ENCODE data around the gene CYP19A1. TPM values are rescaled to one million over a fixed set of nuclear protein-coding genes. Genes with fewer than 3 reads are reported as not detected.
A peak's percentile ranks its signal among the peaks of the same experiment; 100 is the strongest.

CYP19A1 gene
- total and polyA plus RNA-seq, 8 donors = 0.09 to 2.5 (median 0.28) TPM; not detected in 1

- TF ChIP-seq CTCF (IDR thresholded peaks at IDR 0.05) = no peak
- Histone ChIP-seq H3K4me3 (no peak overlapping the region), H3K27ac (no peak overlapping the region), H3K4me1 (peaks cover 0 to 4% (median 0%) of the 10 kb centered on the region in 3 donors), H3K27me3 (no peaks in the 10 kb centered on the region), H3K9me3 (no peaks in the 10 kb centered on the region), H3K36me3 (no peaks in the 10 kb centered on the region)
- DNase-seq = no peak
- 76 to 88% methylated on average over 2 of the region's 2 CpGs for WGBS, 2 donors
- no peak for ATAC-seq
- intact Hi-C loops (cut with DNase I) = no loop called here
- FAIRE-seq = no peak
Measured at GRCh38 chr15:51333571-51333970, 4.8 kb downstream of the CYP19A1 start.

GRCh38 chr15:51332206-51333147 lies 5.9 kb downstream of the CYP19A1 start:
- DNase-seq (no peak), FAIRE-seq (no peak), ATAC-seq (peak in 1 of 4 donors; percentile 59)
- no peak overlapping the region for H3K4me3 ChIP-seq
- H3K36me3 ChIP-seq = no peaks in the 10 kb centered on the region
- no peak overlapping the region for H3K27ac ChIP-seq
- no peak for TF ChIP-seq CTCF (IDR thresholded peaks at IDR 0.05)
- H3K9me3 ChIP-seq = no peaks in the 10 kb centered on the region
- WGBS, 2 donors = 85 to 87% methylated on average over 4 of the region's 4 CpGs
- no peaks in the 10 kb centered on the region for H3K27me3 ChIP-seq
- peaks cover 0 to 4% (median 0%) of the 10 kb centered on the region in 3 donors for H3K4me1 ChIP-seq
- intact Hi-C loops (cut with DNase I) = no loop called here

DNA sequence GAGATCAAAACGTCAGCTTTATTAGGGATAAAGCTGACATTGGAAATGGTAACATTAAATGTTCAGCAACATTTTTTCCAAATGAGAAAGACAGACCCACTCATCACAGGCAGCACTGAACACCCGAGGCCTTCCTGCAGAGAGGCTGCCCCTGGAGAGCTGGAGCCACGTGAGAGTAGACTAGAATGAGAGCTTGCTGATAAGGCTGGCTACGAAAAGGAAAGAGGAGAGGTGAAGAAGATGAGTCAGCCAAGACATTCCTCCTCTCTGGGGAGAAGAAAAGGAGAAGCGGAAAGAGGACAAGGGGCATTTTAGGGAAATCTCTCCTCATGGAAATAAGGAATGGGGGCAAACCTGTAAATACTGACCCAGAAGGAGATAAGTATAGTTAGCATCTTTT lies 7.3 kb downstream of the CYP19A1 start:
- no peak overlapping the region for H3K27ac ChIP-seq
- no peak for DNase-seq
- WGBS, 2 donors = 60 to 65% methylated on average over 5 of the region's 5 CpGs
- no peaks in the 10 kb centered on the region for H3K9me3 ChIP-seq
- H3K4me3 ChIP-seq = no peak overlapping the region
- H3K36me3 ChIP-seq = no peaks in the 10 kb centered on the region
- no peak for TF ChIP-seq CTCF (IDR thresholded peaks at IDR 0.05)
- no peak for ATAC-seq
- H3K4me1 ChIP-seq = no peaks in the 10 kb centered on the region
- H3K27me3 ChIP-seq = no peaks in the 10 kb centered on the region
- intact Hi-C loops (cut with DNase I) = no loop called here
- no peak for FAIRE-seq

DNA sequence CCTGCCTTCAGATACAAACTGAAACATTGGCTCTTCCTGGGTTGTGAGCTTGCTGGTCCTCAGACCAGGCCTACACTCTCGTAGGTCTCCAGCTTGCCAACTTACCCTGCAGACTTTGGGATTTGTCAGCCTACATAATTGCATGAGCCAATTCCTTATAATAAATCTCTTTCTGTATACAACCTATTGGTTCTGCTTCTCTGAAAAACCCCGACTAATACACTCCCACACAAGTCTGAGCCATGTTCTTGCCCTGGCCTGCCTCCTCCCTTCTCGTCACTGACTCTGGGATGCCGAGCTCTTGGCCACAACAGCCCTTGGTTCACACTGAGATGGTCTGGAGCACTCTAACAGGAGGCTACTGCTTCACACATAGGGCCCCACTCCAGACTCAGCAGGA lies 9.5 kb downstream of the CYP19A1 start:
- no peak for TF ChIP-seq CTCF (IDR thresholded peaks at IDR 0.05)
- Histone ChIP-seq H3K4me1 (no peaks in the 10 kb centered on the region), H3K27me3 (no peaks in the 10 kb centered on the region), H3K36me3 (no peaks in the 10 kb centered on the region), H3K4me3 (no peak overlapping the region), H3K9me3 (no peaks in the 10 kb centered on the region), H3K27ac (no peak overlapping the region)
- DNase-seq (no peak), FAIRE-seq (no peak), ATAC-seq (no peak)
- intact Hi-C loops (cut with DNase I) = no loop called here
- WGBS, 2 donors = 90% methylated on average over 4 of the region's 4 CpGs

DNA sequence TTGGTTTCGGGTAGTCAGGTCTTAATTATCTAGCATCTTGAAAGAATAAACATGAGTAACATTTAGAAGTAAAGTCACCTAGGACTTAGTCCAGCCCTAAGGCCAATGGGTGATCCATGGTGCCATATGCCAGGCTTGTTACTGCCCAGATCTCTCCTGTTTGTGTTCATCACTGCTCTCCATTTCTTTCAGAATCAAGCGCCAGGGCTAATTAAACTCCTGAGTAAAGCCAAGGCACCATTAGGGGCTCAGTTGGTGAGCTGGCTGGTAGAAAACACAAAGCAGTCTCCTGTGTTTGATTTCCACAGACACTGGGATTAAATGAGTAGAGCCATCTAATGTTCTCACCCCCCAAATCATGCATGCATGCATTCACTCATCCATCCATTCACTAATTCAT lies 11.3 kb downstream of the CYP19A1 start:
- FAIRE-seq = no peak
- Histone ChIP-seq H3K27ac (no peak overlapping the region), H3K9me3 (no peaks in the 10 kb centered on the region), H3K36me3 (no peaks in the 10 kb centered on the region), H3K4me1 (no peaks in the 10 kb centered on the region), H3K27me3 (no peaks in the 10 kb centered on the region), H3K4me3 (no peak overlapping the region)
- no peak for ATAC-seq
- intact Hi-C loops (cut with DNase I) = no loop called here
- WGBS, 2 donors = 90 to 94% methylated on average over 2 of the region's 2 CpGs
- no peak for DNase-seq
- TF ChIP-seq CTCF (IDR thresholded peaks at IDR 0.05) = no peak
